ENCODE results near the gene KRTAP4-7.
"Not testable (repeated sequence)": the region's sequence is repeated elsewhere in the genome, so short reads cannot be mapped to it uniquely, and the experiment has no call there.

The KRTAP4-7 gene

DNA sequence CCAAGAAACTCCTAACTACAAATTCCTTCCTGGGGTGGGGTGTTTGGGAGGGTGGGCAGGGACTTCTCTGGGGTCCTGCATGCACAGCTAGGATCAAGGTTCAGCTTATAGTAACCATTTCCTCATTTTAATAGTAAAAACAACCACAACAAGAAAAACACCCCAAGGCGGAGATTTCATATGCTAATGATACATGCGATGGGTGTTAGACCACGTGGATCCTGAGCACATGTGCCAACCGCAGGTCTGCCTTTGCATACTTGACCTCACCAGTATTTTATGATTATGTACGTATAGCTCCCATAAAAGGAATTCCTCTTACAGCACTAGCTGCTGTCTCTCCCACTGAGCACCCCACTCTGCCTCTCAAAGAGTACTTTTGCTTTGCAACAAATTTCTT is 32.3 kb downstream of the KRTAP4-7 start:
- H3K14ac ChIP-seq (ENCODE audit: low read length), result no peak overlapping the region
- H3K4me2 ChIP-seq (ENCODE audit: low read length), result no peak overlapping the region
- no peaks in the 10 kb centered on the region for H3K79me1 ChIP-seq (ENCODE audit: low read length)
- no peak overlapping the region for H2BK120ac ChIP-seq (ENCODE audit: insufficient read depth, low read length, poor library complexity)
- H4K91ac ChIP-seq (ENCODE audit: low read depth, low read length), result no peak overlapping the region
- H3K9ac ChIP-seq (ENCODE audit: low read length), result no peak overlapping the region
- no peak overlapping the region for H2AFZ ChIP-seq (ENCODE audit: insufficient read depth, low read length, poor library complexity)
- H3K18ac ChIP-seq (ENCODE audit: low read length), result no peak overlapping the region
- no peak overlapping the region for H3K23ac ChIP-seq (ENCODE audit: low read length)
- H3K79me2 ChIP-seq (ENCODE audit: control insufficient read depth, insufficient read depth, low read length, poor library complexity), result no peaks in the 10 kb centered on the region
- no peak overlapping the region for H3K27ac ChIP-seq (ENCODE audit: low read depth, low read length)
- H3K36me3 ChIP-seq (ENCODE audit: control insufficient read depth in 1 of 2, insufficient read depth in 2 of 2, low read length in 2 of 2), result no peaks in the 10 kb centered on the region
- H3K27me3 ChIP-seq (ENCODE audit: insufficient read depth, low read length), result no peaks in the 10 kb centered on the region
- H3K4me3 ChIP-seq (ENCODE audit: low read depth, low read length), result no peak overlapping the region
- H4K12ac ChIP-seq (ENCODE audit: low read depth, low read length), result no peak overlapping the region
- no peaks in the 10 kb centered on the region for H3K4me1 ChIP-seq (ENCODE audit: control insufficient read depth in 1 of 2, insufficient read depth in 2 of 2, low read length in 2 of 2)
- H2AK5ac ChIP-seq (ENCODE audit: low read length), result no peak overlapping the region
- no peak overlapping the region for H3K4ac ChIP-seq (ENCODE audit: low read depth, low read length)
- H3K9me3 ChIP-seq (ENCODE audit: insufficient read depth, low read depth, low read length), result peaks cover 4% of the 10 kb centered on the region
- DNase-seq, result no peak
- H4K8ac ChIP-seq (ENCODE audit: low read depth, low read length), result no peak overlapping the region
- WGBS (ENCODE audit: extremely low coverage, insufficient coverage, insufficient read length), result no CpG with 5 or more reads among the region's 5 CpGs
- H2BK5ac ChIP-seq (ENCODE audit: low read depth, low read length, poor library complexity), result no peak overlapping the region
- no peak overlapping the region for H2BK12ac ChIP-seq (ENCODE audit: low read length)

DNA sequence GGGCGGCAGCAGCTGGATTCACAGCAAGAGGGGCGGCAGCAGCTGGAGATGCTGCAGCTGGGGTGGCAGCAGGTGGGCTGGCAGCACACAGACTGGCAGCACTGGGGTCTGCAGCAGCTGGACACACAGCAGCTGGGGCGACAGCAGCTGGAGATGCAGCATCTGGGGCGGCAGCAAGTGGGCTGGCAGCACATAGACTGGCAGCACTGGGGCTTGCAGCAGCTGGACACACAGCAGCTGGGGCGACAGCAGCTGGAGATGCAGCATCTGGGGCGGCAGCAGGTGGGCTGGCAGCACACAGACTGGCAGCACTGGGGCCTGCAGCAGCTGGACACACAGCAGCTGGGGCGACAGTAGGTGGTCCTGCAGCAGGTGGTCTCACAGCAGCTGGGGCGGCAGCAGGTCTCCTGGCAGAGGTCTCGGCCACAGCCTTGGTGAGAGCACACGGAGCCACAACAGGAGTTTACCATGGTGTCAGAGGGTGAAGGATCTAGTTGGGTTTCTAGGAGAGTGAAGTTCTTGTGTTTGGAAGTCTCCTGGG is 34.0 kb downstream of the KRTAP4-7 start, which contains the start of gene KRTAP4-11:
Gene KRTAP4-11 (minus strand): TSS at position 528 of the 541 bp plus-strand sequence. CDS start 58 bp downstream, at position 470.
- H3K36me3 ChIP-seq (ENCODE audit: control insufficient read depth in 1 of 2, insufficient read depth in 2 of 2, low read length in 2 of 2); H4K8ac ChIP-seq (ENCODE audit: low read depth, low read length); H2BK12ac ChIP-seq (ENCODE audit: low read length); H3K4me1 ChIP-seq (ENCODE audit: control insufficient read depth in 1 of 2, insufficient read depth in 2 of 2, low read length in 2 of 2); H3K23ac ChIP-seq (ENCODE audit: low read length); H3K79me2 ChIP-seq (ENCODE audit: control insufficient read depth, insufficient read depth, low read length, poor library complexity); H4K91ac ChIP-seq (ENCODE audit: low read depth, low read length); H3K79me1 ChIP-seq (ENCODE audit: low read length); H3K4me3 ChIP-seq (ENCODE audit: low read depth, low read length); H3K27me3 ChIP-seq (ENCODE audit: insufficient read depth, low read length); H3K9me3 ChIP-seq (ENCODE audit: insufficient read depth, low read depth, low read length); H3K27ac ChIP-seq (ENCODE audit: low read depth, low read length); H3K18ac ChIP-seq (ENCODE audit: low read length); H3K4me2 ChIP-seq (ENCODE audit: low read length); H3K4ac ChIP-seq (ENCODE audit: low read depth, low read length); DNase-seq; H2BK5ac ChIP-seq (ENCODE audit: low read depth, low read length, poor library complexity); H2BK120ac ChIP-seq (ENCODE audit: insufficient read depth, low read length, poor library complexity); H4K12ac ChIP-seq (ENCODE audit: low read depth, low read length); H2AK5ac ChIP-seq (ENCODE audit: low read length); H3K9ac ChIP-seq (ENCODE audit: low read length); H2AFZ ChIP-seq (ENCODE audit: insufficient read depth, low read length, poor library complexity); H3K14ac ChIP-seq (ENCODE audit: low read length): not testable (repeated sequence)
- no CpG with 5 or more reads among the region's 10 CpGs for WGBS (ENCODE audit: extremely low coverage, insufficient coverage, insufficient read length)

DNA sequence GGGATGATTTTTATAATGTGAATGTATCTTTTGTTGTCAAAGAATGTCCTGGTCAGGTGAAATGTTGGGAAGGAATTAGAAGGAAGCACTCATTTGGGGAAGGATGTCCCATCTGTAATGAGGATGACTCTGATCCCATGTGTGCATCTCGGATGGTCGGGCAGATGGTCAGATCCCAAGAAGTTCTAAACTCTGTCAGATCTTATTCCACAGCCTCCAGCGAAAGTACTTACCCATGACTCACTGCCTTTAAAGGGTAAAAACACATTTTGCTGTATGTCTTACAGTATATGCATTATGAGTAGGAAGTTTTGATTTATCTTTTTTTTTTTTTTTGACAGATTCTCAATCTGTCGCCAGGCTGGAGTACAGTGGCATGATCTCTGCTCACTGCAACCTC is 34.8 kb downstream of the KRTAP4-7 start:
- Histone ChIP-seq H3K23ac (ENCODE audit: low read length) (no peak overlapping the region), H3K4ac (ENCODE audit: low read depth, low read length) (no peak overlapping the region), H4K8ac (ENCODE audit: low read depth, low read length) (no peak overlapping the region), H4K91ac (ENCODE audit: low read depth, low read length) (no peak overlapping the region), H3K4me1 (ENCODE audit: control insufficient read depth in 1 of 2, insufficient read depth in 2 of 2, low read length in 2 of 2) (no peaks in the 10 kb centered on the region), H2AFZ (ENCODE audit: insufficient read depth, low read length, poor library complexity) (no peak overlapping the region), H3K79me2 (ENCODE audit: control insufficient read depth, insufficient read depth, low read length, poor library complexity) (no peaks in the 10 kb centered on the region), H3K4me3 (ENCODE audit: low read depth, low read length) (no peak overlapping the region), H3K27ac (ENCODE audit: low read depth, low read length) (no peak overlapping the region), H3K18ac (ENCODE audit: low read length) (no peak overlapping the region), H3K9ac (ENCODE audit: low read length) (no peak overlapping the region), H2BK12ac (ENCODE audit: low read length) (no peak overlapping the region), H3K4me2 (ENCODE audit: low read length) (no peak overlapping the region), H2BK5ac (ENCODE audit: low read depth, low read length, poor library complexity) (no peak overlapping the region), H2BK120ac (ENCODE audit: insufficient read depth, low read length, poor library complexity) (no peak overlapping the region), H2AK5ac (ENCODE audit: low read length) (no peak overlapping the region), H3K9me3 (ENCODE audit: insufficient read depth, low read depth, low read length) (peaks cover 4% of the 10 kb centered on the region), H3K36me3 (ENCODE audit: control insufficient read depth in 1 of 2, insufficient read depth in 2 of 2, low read length in 2 of 2) (no peaks in the 10 kb centered on the region), H3K27me3 (ENCODE audit: insufficient read depth, low read length) (no peaks in the 10 kb centered on the region), H4K12ac (ENCODE audit: low read depth, low read length) (no peak overlapping the region), H3K79me1 (ENCODE audit: low read length) (no peaks in the 10 kb centered on the region), H3K14ac (ENCODE audit: low read length) (no peak overlapping the region)
- no peak for DNase-seq
- WGBS (ENCODE audit: extremely low coverage, insufficient coverage, insufficient read length), result no CpG with 5 or more reads among the region's 4 CpGs

DNA sequence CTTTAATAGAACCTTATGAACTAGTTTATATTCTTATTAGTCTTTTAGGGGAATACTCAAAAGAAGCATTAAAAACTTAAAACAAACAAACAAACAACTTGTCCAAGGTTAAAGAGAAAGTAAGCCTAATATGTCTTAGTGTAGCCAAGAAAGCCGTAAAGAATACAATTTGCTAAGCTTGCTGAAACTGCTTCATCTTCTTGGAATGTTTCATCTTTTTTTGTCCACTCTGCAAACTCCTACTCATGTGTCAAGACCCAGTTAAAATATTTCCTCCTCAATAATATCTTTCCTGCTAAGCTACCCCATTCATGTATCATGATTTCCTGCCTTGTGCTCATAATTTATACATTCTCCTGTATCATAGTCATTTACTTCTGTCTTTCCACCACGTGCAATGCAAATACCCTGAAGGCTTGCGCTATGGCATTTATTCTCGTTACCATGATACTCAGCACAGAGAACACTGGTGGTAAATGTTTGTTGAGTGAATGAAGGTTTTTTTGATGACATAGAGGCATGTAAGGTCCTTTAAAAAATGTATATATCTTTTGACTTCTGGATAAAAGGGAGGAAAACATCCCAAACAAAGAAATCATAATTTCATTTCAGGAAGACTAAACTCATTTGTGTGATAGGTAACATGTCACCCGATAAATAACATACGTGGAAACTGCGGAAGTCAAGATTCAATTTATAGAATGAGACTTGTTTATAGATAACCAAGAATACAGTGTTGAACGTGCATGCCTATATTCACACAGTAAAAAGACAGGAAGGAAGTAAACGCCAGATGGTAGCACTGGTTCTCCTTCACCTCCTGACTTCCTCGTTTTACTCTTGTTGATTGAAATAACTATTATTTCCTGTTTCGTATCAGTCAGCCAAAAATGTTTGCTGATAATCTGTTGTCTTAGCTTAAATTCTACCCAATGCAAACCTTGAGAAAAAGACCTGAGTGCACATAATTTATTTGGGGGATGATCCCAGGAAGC is 36.0 kb downstream of the KRTAP4-7 start:
- H2BK12ac ChIP-seq (ENCODE audit: low read length); H3K4me1 ChIP-seq (ENCODE audit: control insufficient read depth in 1 of 2, insufficient read depth in 2 of 2, low read length in 2 of 2); H3K36me3 ChIP-seq (ENCODE audit: control insufficient read depth in 1 of 2, insufficient read depth in 2 of 2, low read length in 2 of 2); H3K79me2 ChIP-seq (ENCODE audit: control insufficient read depth, insufficient read depth, low read length, poor library complexity); H4K8ac ChIP-seq (ENCODE audit: low read depth, low read length); H3K9ac ChIP-seq (ENCODE audit: low read length); H3K4me3 ChIP-seq (ENCODE audit: low read depth, low read length); H3K27ac ChIP-seq (ENCODE audit: low read depth, low read length); H4K12ac ChIP-seq (ENCODE audit: low read depth, low read length); H3K14ac ChIP-seq (ENCODE audit: low read length); H2BK120ac ChIP-seq (ENCODE audit: insufficient read depth, low read length, poor library complexity); H2AK5ac ChIP-seq (ENCODE audit: low read length); H3K18ac ChIP-seq (ENCODE audit: low read length); H2AFZ ChIP-seq (ENCODE audit: insufficient read depth, low read length, poor library complexity); H3K9me3 ChIP-seq (ENCODE audit: insufficient read depth, low read depth, low read length); H4K91ac ChIP-seq (ENCODE audit: low read depth, low read length); H3K27me3 ChIP-seq (ENCODE audit: insufficient read depth, low read length); H3K79me1 ChIP-seq (ENCODE audit: low read length); H3K23ac ChIP-seq (ENCODE audit: low read length); H3K4me2 ChIP-seq (ENCODE audit: low read length); H3K4ac ChIP-seq (ENCODE audit: low read depth, low read length); H2BK5ac ChIP-seq (ENCODE audit: low read depth, low read length, poor library complexity): not testable (repeated sequence)
- DNase-seq, result peak; percentile 18 to 47
- no CpG with 5 or more reads among the region's 11 CpGs for WGBS (ENCODE audit: extremely low coverage, insufficient coverage, insufficient read length)
